Skeletal muscle tissue (tissue), 4 donors: Measurements from ENCODE around the gene TPPP. TPM values are rescaled to one million over a fixed set of nuclear protein-coding genes. Genes with fewer than 3 reads are reported as not detected.
A peak's percentile ranks its signal among the peaks of the same experiment; 100 is the strongest.
"Not testable (repeated sequence)": the region's sequence is repeated elsewhere in the genome, so short reads cannot be mapped to it uniquely, and the experiment has no call there.

Experiments used
- H3K27ac ChIP-seq: one replicate; pipeline ENCODE4 v1.7.0; 2013; ENCODE audit warnings: mild to moderate bottlenecking, low read depth, low read length, inconsistent platforms
- H3K27me3 ChIP-seq, 3 donors: one replicate each; pipeline ENCODE4 v1.7.0; 2013; ENCODE audit warnings: low read length in 3 of 3; ENCODE audit not compliant: control insufficient read depth in 3 of 3, insufficient read depth in 3 of 3
- H3K36me3 ChIP-seq, 3 donors: one replicate each; pipeline ENCODE4 v1.7.0; 2013; ENCODE audit warnings: low read length in 3 of 3; ENCODE audit not compliant: control insufficient read depth in 3 of 3, insufficient read depth in 3 of 3
- H3K4me1 ChIP-seq, 3 donors: one replicate each; pipeline ENCODE4 v1.7.0; 2013; ENCODE audit warnings: low read length in 3 of 3, mild to moderate bottlenecking in 3 of 3; ENCODE audit not compliant: control insufficient read depth in 3 of 3, insufficient read depth in 3 of 3
- H3K4me3 ChIP-seq, 3 donors: one replicate each; pipeline ENCODE4 v1.7.0; 2013; ENCODE audit warnings: low read length in 3 of 3
- H3K9ac ChIP-seq, 3 donors: one replicate each; pipeline ENCODE4 v1.7.0; 2013; ENCODE audit warnings: low read length in 3 of 3, mild to moderate bottlenecking in 3 of 3, moderate library complexity in 2 of 3, low read depth in 1 of 3
- H3K9me3 ChIP-seq, 3 donors: one replicate each; pipeline ENCODE4 v1.7.0; 2013; ENCODE audit warnings: low read length in 3 of 3; ENCODE audit not compliant: control insufficient read depth in 3 of 3
- total RNA-seq: library from RNA; depleted of rRNA; stranded (reverse); fragments of >200 nt; gene quantifications from one replicate; pipeline ENCODE4 v1.2.3, GENCODE V29; 2014
- donor health status: Osteomylitis.

TPPP gene
- 3.7 TPM for total RNA-seq

- H3K36me3 ChIP-seq, H3K9me3 ChIP-seq, H3K27me3 ChIP-seq, H3K4me1 ChIP-seq: not testable (repeated sequence)
- H3K9ac ChIP-seq: peak within 1 kb of the TSS; percentile 68 to 85 (median 80)
- peak within 1 kb of the TSS; percentile 44 for H3K27ac ChIP-seq
- peak within 1 kb of the TSS; percentile 30 to 77 (median 76) for H3K4me3 ChIP-seq
These were observed at the start of gene TPPP for GRCh38 chr5:693271-694041. Gene TPPP, minus strand, starts transcription at chr5:693352. Its CDS starts 15,292 bp downstream, at chr5:678060.

GRCh38 chr5:742276-742675 is 49.1 kb upstream of the TPPP start:
- H3K36me3 ChIP-seq, H3K27ac ChIP-seq, H3K9ac ChIP-seq, H3K4me1 ChIP-seq, H3K9me3 ChIP-seq, H3K4me3 ChIP-seq, H3K27me3 ChIP-seq: not testable (repeated sequence)

DNA sequence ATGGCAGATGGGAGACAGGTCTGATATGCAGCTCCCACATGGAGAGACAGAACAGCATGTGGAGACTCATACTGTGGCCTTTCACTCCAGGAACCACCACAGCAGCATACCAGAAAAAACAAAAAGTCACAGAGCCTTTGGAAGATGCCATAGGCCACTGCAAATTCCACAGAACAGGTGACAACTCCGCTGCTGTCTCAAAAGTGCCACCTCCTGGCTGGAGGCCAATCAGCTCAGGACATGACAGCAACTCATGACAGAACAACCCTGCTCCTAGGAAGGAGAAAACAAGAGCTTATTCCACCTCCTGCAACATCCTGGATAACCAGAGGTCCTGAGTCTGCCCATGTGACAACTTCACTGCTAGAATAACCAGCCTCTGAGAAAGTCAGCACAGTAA is 41.0 kb upstream of the TPPP start:
- H3K9ac ChIP-seq, H3K27ac ChIP-seq, H3K27me3 ChIP-seq, H3K4me3 ChIP-seq, H3K9me3 ChIP-seq, H3K4me1 ChIP-seq: not testable (repeated sequence)
- H3K36me3 ChIP-seq: peaks cover 8 to 17% (median 8%) of the 10 kb centered on the region in 3 donors

DNA sequence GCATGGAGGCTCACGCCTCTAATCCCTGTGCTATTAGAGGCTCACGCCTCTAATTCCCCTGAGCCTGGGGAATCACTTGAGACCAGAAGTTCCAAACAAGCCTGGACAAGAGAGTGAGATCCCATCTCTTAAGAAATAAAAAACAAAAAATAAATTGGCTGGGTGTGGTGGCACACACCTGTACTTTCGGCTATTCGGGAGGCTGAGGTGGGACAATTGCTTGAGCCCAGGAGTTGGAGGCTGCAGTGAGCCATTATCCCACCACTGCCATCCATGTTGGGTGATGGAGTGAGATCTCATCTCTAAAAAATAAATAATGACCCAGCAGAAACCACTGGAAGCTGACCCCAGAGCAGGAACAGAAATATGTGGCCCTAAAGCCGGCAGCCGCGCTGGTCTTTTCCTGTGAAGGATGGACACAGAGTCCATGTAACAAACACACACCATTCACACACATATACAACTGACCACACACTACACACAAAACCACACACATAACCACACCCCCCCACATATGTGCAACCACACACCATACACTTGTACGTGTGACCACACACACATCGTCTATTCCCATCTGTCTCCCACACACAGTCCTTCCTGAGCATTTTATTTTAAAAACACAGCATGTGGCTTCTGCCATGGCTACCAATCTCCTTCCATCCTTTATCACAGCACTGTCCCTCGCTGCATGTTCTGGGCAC is 39.8 kb upstream of the TPPP start:
- H3K9ac ChIP-seq, H3K4me1 ChIP-seq, H3K9me3 ChIP-seq, H3K27ac ChIP-seq, H3K4me3 ChIP-seq, H3K27me3 ChIP-seq: not testable (repeated sequence)
- peaks cover 8 to 17% (median 8%) of the 10 kb centered on the region in 3 donors for H3K36me3 ChIP-seq

- not testable (repeated sequence) for H3K27ac ChIP-seq, H3K9ac ChIP-seq, H3K9me3 ChIP-seq, H3K4me3 ChIP-seq, H3K27me3 ChIP-seq, H3K4me1 ChIP-seq
- H3K36me3 ChIP-seq: peaks cover 8 to 17% (median 8%) of the 10 kb centered on the region in 3 donors
These were observed 36.1 kb upstream of the TPPP start for GRCh38 chr5:729225-729624.

GRCh38 chr5:727087-727486 is 33.9 kb upstream of the TPPP start:
- H3K4me1 ChIP-seq, H3K9me3 ChIP-seq, H3K36me3 ChIP-seq, H3K27me3 ChIP-seq, H3K27ac ChIP-seq, H3K4me3 ChIP-seq, H3K9ac ChIP-seq: not testable (repeated sequence)

DNA sequence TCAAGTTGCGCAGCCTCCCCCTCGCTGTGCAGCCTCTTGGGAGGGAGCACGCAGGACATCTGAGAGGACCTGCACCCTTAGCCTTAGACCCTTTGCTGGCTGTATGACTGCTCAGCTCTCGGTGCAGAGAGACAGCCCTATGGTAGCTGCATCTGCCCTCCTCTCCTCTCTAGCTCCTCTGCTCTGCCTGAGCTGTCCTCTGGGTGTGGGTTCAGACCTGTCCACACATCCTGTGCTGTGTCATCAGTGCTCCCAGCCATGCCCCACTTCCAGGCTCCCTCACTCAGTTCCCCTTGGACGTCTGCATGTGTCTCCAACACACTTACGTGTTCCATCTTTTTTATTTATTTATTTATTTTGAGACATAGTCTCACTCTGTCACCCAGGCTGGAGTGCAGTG is 30.7 kb upstream of the TPPP start:
- H3K27ac ChIP-seq, H3K9ac ChIP-seq, H3K27me3 ChIP-seq, H3K9me3 ChIP-seq, H3K4me1 ChIP-seq, H3K36me3 ChIP-seq, H3K4me3 ChIP-seq: not testable (repeated sequence)

DNA sequence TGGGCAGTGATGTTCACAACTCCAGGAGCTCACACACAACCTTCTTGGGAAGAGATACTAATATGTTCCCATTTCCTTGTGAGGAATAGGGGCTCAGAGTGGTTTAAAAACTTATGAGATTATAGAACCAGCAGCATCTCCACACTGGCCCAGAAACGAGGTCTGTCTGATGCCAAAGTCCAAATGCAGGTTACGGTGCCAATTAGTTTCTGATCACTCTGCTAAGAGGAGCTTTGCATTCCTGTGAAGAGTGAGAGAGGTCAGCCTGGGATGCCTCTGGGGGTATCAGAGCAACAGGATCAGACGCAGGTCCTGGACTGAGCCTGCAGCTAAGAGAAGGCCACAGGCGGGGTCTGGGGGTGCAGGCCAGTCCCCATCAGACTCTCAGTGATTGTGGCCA is 30.2 kb upstream of the TPPP start:
- not testable (repeated sequence) for H3K27ac ChIP-seq, H3K9ac ChIP-seq, H3K36me3 ChIP-seq, H3K9me3 ChIP-seq, H3K4me1 ChIP-seq, H3K27me3 ChIP-seq, H3K4me3 ChIP-seq

DNA sequence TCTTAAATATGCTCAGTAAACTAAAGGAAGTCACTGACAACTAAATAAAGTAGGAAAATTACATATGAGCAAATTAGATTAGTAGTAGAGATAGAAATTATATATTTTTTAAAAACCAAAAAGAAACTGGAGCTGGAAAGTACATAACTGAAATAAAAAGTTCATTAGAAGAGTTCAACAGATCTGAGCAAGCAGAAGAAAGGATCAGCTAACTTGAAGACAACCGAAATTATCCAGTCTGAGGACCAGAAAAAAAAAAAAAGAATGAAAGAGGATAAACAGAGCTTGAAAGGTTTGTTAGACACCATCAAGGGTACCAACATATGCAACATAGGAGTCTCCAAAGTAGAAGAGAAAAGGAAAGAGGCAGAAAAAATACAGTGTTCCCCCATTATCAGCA is 26.2 kb upstream of the TPPP start:
- not testable (repeated sequence) for H3K9ac ChIP-seq, H3K4me1 ChIP-seq, H3K36me3 ChIP-seq, H3K9me3 ChIP-seq, H3K4me3 ChIP-seq, H3K27ac ChIP-seq, H3K27me3 ChIP-seq

DNA sequence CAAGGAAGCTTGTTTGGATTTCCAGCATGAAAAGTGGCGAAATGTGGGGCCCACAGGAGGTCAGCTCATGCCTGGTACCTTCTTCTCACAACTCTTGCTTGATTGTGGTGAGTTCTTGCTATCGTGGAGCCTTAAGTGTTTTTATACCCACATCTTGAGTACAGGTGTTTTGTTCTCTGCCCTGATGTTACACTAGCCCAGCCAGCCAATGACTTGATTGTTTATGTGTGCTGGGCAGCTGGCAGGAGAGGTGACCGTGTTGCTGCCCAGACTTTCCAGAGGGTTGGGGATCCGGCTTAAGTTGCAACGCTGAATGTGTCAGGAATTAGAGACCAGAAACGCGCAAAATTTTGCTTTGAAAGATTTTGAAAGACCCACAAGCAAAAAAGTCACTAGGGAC is 24.0 kb upstream of the TPPP start:
- no peak overlapping the region for H3K9ac ChIP-seq
- no peaks in the 10 kb centered on the region for H3K4me1 ChIP-seq
- H3K27me3 ChIP-seq: no peaks in the 10 kb centered on the region
- peaks cover 0 to 6% (median 2%) of the 10 kb centered on the region in 3 donors for H3K9me3 ChIP-seq
- H3K36me3 ChIP-seq: peaks cover 0 to 7% (median 0%) of the 10 kb centered on the region in 3 donors
- no peak overlapping the region for H3K4me3 ChIP-seq
- no peak overlapping the region for H3K27ac ChIP-seq
